IMR-90 (cell line): ENCODE data around the gene PRR18.

ENCODE experiments used
- BHLHE40 ChIP-seq: fragments of 150-350 bp; IDR thresholded peaks from 2 replicates; pipeline ENCODE4 v1.6.1; 2016; ENCODE audit warnings: mild to moderate bottlenecking, low read depth, low read length
- CEBPB ChIP-seq: IDR thresholded peaks from 2 replicates; pipeline ENCODE4 v1.6.1; 2012; ENCODE audit warnings: low read depth, low read length, improper control_type of control experiment
- FOS ChIP-seq: fragments of 150-350 bp; IDR thresholded peaks from 2 replicates; pipeline ENCODE4 v1.6.1; 2016; ENCODE audit warnings: low read depth, low read length
- MXI1 ChIP-seq: IDR thresholded peaks from 2 replicates; pipeline ENCODE4 v1.6.1; 2012; ENCODE audit warnings: low read depth, mild to moderate bottlenecking, low read length, moderate library complexity, borderline replicate concordance
- POLR2A ChIP-seq: IDR thresholded peaks from 2 replicates; pipeline ENCODE4 v1.6.1; 2012; ENCODE audit warnings: mild to moderate bottlenecking, low read depth, low read length
- RAD21 ChIP-seq: IDR thresholded peaks from 2 replicates; pipeline ENCODE4 v1.6.1; 2012; ENCODE audit warnings: low read length, improper control_type of control experiment
- RCOR1 ChIP-seq: IDR thresholded peaks from 2 replicates; pipeline ENCODE4 v1.6.1; 2012; ENCODE audit warnings: mild to moderate bottlenecking, low read length, improper control_type of control experiment; ENCODE audit not compliant: insufficient replicate concordance
- RFX5 ChIP-seq: IDR thresholded peaks from 2 replicates; pipeline ENCODE4 v1.8.0; 2012; ENCODE audit warnings: low read depth, mild to moderate bottlenecking, low read length, moderate library complexity
- TF ChIP-seq, protein P1 (sequence below): conservative IDR thresholded peaks from 2 replicates; pipeline ENCODE4 v1.5.1; 2012; ENCODE audit warnings: mild to moderate bottlenecking, low read depth, low read length, improper control_type of control experiment
- TF ChIP-seq, protein P2 (sequence below): fragments of 150-350 bp; IDR thresholded peaks from 2 replicates; pipeline ENCODE4 v1.6.1; 2016; ENCODE audit warnings: low read depth, mild to moderate bottlenecking, low read length, moderate library complexity, borderline replicate concordance

DNA sequence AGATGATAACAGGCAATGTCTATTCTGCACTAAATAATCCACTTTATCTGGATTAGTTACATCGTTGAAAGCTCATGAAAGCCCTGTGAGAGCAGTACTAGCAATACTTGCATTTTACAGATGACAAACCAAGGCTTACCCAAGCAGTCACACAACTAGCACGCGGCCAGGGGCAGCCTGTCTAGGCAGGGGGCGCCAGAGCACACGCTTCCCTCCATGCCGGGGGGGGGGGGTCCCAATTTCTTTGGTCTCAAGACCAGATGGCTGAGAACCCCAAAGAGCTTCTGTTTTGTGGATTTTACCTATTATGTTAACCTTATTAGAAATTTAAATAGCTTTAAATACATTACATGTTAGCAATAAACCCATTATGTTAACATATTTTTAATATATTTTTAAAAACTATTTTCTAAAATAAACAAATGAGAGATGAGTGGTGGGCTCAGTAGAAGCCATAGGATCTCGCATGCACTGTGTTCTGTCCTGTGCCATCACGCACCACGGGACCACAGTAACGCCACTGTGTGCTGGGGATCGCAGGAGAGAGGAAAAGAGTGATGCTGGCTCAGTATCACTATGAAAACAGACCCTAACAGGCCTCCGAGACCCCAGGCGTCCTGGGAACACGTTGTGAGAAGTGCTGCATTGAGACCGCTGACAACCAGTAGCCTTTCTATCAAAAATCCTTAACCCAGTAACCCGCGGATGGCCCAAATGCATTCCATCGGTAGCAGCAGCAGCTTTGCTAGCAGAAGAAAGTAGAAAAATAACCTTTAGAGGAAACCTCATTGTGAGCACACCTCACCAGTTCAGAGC is 5.3 kb upstream of the PRR18 start:
- TF ChIP-seq, protein P1, sequence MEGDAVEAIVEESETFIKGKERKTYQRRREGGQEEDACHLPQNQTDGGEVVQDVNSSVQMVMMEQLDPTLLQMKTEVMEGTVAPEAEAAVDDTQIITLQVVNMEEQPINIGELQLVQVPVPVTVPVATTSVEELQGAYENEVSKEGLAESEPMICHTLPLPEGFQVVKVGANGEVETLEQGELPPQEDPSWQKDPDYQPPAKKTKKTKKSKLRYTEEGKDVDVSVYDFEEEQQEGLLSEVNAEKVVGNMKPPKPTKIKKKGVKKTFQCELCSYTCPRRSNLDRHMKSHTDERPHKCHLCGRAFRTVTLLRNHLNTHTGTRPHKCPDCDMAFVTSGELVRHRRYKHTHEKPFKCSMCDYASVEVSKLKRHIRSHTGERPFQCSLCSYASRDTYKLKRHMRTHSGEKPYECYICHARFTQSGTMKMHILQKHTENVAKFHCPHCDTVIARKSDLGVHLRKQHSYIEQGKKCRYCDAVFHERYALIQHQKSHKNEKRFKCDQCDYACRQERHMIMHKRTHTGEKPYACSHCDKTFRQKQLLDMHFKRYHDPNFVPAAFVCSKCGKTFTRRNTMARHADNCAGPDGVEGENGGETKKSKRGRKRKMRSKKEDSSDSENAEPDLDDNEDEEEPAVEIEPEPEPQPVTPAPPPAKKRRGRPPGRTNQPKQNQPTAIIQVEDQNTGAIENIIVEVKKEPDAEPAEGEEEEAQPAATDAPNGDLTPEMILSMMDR = peak; percentile 63
- TF ChIP-seq RCOR1 = no peak
- no peak for TF ChIP-seq CEBPB
- TF ChIP-seq POLR2A = no peak
- TF ChIP-seq RAD21 = peak; percentile 62
- TF ChIP-seq MXI1 = no peak
- TF ChIP-seq FOS = no peak
- TF ChIP-seq RFX5 = no peak
- TF ChIP-seq BHLHE40 = no peak
- TF ChIP-seq, protein P2, sequence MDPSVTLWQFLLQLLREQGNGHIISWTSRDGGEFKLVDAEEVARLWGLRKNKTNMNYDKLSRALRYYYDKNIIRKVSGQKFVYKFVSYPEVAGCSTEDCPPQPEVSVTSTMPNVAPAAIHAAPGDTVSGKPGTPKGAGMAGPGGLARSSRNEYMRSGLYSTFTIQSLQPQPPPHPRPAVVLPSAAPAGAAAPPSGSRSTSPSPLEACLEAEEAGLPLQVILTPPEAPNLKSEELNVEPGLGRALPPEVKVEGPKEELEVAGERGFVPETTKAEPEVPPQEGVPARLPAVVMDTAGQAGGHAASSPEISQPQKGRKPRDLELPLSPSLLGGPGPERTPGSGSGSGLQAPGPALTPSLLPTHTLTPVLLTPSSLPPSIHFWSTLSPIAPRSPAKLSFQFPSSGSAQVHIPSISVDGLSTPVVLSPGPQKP = no peak
